ENCODE results near the gene APC2. TPM values are rescaled to one million over a fixed set of nuclear protein-coding genes. Genes with fewer than 3 reads are reported as not detected.

Gene APC2
- total RNA-seq, 4 donors from 2014 or later: 0.12 to 0.19 TPM; not detected in 2

DNA sequence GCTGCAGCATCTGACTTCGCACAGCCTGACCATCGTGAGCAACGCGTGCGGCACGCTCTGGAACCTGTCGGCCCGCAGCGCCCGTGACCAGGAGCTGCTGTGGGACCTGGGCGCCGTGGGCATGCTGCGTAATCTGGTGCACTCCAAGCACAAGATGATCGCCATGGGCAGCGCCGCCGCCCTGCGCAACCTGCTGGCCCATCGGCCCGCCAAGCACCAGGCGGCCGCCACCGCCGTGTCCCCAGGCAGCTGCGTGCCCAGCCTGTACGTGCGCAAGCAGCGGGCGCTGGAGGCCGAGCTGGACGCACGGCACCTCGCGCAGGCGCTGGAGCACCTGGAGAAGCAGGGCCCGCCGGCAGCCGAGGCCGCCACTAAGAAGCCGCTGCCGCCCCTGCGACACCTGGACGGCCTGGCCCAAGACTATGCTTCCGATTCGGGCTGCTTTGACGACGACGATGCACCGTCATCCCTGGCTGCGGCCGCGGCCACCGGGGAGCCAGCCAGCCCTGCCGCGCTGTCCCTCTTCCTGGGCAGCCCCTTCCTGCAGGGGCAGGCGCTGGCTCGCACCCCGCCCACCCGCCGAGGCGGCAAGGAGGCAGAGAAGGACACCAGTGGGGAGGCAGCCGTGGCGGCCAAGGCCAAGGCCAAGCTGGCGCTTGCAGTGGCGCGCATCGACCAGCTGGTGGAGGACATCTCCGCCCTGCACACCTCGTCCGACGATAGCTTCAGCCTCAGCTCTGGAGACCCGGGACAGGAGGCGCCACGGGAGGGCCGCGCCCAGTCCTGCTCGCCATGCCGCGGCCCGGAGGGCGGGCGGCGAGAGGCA, 15.5 kb downstream of the APC2 start:
- no peak for ATAC-seq (ENCODE audit: low FRiP score)
- DNase-seq (ENCODE audit: low spot score): no peak
- TF ChIP-seq, protein P1, sequence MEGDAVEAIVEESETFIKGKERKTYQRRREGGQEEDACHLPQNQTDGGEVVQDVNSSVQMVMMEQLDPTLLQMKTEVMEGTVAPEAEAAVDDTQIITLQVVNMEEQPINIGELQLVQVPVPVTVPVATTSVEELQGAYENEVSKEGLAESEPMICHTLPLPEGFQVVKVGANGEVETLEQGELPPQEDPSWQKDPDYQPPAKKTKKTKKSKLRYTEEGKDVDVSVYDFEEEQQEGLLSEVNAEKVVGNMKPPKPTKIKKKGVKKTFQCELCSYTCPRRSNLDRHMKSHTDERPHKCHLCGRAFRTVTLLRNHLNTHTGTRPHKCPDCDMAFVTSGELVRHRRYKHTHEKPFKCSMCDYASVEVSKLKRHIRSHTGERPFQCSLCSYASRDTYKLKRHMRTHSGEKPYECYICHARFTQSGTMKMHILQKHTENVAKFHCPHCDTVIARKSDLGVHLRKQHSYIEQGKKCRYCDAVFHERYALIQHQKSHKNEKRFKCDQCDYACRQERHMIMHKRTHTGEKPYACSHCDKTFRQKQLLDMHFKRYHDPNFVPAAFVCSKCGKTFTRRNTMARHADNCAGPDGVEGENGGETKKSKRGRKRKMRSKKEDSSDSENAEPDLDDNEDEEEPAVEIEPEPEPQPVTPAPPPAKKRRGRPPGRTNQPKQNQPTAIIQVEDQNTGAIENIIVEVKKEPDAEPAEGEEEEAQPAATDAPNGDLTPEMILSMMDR (IDR thresholded peaks at IDR 0.05): no peak

DNA sequence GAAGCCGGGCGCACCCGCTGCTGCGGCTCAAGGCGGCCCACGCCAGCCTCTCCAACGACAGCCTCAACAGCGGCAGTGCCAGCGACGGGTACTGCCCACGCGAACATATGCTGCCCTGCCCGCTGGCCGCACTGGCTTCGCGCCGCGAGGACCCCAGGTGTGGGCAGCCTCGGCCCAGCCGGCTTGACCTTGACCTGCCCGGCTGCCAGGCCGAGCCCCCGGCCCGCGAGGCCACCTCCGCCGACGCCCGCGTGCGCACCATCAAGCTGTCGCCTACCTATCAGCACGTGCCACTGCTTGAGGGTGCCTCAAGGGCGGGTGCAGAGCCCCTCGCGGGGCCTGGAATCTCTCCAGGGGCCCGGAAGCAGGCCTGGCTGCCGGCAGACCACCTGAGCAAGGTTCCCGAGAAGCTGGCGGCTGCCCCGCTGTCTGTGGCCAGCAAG, 16.1 kb downstream of the APC2 start:
- TF ChIP-seq, protein P1 (IDR thresholded peaks at IDR 0.05): no peak
- ATAC-seq (ENCODE audit: low FRiP score): no peak
- no peak for DNase-seq (ENCODE audit: low spot score)

DNA sequence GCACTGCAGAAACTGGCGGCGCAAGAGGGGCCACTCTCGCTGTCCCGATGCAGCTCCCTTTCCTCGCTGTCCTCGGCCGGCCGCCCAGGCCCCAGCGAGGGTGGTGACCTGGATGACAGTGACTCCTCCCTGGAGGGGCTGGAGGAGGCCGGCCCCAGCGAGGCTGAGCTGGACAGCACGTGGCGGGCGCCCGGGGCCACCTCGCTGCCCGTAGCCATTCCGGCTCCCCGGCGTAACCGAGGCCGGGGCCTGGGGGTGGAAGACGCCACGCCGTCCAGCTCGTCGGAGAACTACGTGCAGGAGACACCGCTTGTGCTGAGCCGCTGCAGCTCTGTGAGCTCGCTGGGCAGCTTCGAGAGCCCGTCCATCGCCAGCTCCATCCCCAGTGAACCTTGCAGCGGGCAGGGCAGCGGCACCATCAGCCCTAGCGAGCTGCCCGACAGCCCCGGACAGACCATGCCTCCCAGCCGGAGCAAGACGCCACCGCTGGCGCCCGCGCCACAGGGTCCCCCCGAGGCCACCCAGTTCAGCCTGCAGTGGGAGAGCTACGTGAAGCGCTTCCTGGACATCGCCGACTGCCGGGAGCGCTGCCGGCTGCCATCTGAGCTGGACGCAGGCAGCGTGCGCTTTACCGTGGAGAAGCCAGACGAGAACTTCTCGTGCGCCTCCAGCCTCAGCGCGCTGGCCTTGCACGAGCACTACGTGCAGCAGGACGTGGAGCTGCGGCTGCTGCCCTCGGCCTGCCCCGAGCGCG, 16.7 kb downstream of the APC2 start:
- no peak for DNase-seq (ENCODE audit: low spot score)
- TF ChIP-seq, protein P1 (IDR thresholded peaks at IDR 0.05): no peak

DNA sequence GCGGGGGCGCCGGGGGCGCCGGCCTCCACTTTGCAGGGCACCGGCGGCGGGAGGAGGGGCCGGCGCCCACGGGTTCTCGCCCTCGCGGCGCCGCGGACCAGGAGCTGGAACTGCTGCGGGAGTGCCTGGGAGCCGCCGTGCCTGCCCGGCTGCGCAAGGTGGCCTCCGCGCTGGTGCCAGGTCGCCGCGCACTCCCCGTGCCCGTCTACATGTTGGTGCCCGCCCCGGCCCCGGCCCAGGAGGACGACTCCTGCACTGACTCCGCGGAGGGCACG, 17.2 kb downstream of the APC2 start:
- TF ChIP-seq, protein P1 (IDR thresholded peaks at IDR 0.05): no peak
- ATAC-seq (ENCODE audit: low FRiP score) (no peak), DNase-seq (ENCODE audit: low spot score) (no peak)

More for the DNA sequence above, 16.7 kb downstream of the APC2 start:
- ATAC-seq (ENCODE audit: low FRiP score): no peak

DNA sequence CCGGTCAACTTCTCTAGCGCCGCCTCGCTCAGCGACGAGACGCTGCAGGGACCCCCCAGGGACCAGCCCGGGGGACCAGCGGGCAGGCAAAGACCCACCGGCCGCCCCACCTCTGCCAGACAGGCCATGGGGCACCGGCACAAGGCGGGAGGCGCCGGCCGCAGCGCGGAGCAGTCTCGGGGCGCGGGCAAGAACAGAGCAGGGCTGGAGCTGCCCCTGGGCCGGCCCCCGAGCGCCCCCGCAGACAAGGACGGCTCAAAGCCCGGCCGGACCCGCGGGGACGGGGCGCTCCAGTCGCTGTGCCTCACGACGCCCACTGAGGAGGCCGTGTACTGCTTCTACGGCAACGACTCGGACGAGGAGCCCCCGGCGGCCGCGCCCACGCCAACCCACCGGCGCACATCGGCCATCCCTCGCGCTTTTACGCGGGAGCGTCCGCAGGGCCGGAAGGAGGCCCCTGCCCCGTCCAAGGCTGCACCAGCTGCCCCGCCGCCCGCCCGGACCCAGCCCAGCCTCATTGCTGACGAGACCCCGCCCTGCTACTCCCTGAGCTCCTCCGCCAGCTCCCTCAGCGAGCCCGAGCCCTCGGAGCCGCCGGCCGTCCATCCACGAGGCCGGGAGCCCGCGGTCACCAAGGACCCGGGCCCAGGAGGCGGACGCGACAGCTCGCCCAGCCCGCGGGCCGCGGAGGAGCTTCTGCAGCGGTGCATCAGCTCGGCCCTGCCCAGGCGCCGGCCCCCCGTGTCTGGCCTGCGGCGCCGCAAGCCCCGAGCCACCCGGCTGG, 17.8 kb downstream of the APC2 start:
- ATAC-seq (ENCODE audit: low FRiP score): no peak
- TF ChIP-seq, protein P1 (IDR thresholded peaks at IDR 0.05): no peak
- DNase-seq (ENCODE audit: low spot score): no peak

DNA sequence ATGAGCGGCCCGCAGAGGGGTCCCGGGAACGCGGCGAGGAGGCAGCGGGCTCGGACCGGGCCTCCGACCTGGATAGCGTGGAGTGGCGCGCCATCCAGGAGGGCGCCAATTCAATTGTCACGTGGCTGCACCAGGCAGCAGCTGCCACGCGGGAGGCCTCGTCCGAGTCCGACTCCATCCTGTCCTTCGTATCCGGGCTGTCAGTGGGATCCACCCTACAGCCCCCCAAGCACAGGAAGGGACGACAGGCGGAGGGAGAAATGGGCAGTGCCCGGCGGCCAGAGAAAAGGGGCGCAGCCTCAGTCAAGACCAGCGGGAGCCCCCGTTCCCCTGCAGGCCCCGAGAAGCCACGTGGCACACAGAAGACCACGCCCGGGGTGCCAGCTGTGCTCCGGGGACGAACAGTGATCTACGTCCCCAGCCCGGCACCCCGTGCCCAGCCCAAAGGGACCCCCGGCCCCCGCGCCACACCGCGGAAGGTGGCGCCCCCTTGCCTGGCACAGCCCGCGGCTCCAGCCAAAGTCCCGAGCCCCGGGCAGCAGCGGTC, 18.4 kb downstream of the APC2 start:
- DNase-seq (ENCODE audit: low spot score) (no peak), ATAC-seq (ENCODE audit: low FRiP score) (no peak)
- TF ChIP-seq, protein P1 (IDR thresholded peaks at IDR 0.05): no peak

All from omental fat pad (tissue), 4 donors.